H9 (cell line): ENCODE data around the gene ADCY4. TPM values are rescaled to one million over a fixed set of nuclear protein-coding genes. Genes with fewer than 3 reads are reported as not detected.
"Not testable (repeated sequence)": the region's sequence is repeated elsewhere in the genome, so short reads cannot be mapped to it uniquely, and the experiment has no call there.

Source experiments
- DNase-seq: peaks from one replicate; pipeline ENCODE4 v3.0.0-alpha.2; 2017
- H2AFZ ChIP-seq: one replicate; pipeline ENCODE4 v1.6.1; 2013; ENCODE audit warnings: mild to moderate bottlenecking, low read length, control low read depth, moderate library complexity
- H2AK5ac ChIP-seq: 2 replicates; pipeline ENCODE4 v1.6.1; 2013; ENCODE audit warnings: low read length, control low read depth, mixed read lengths; ENCODE audit not compliant: insufficient read length
- H2BK120ac ChIP-seq: one replicate; pipeline ENCODE4 v1.6.1; 2013; ENCODE audit warnings: low read depth, mild to moderate bottlenecking, low read length, control low read depth, inconsistent platforms; ENCODE audit not compliant: poor library complexity, severe bottlenecking
- H2BK12ac ChIP-seq: 2 replicates; pipeline ENCODE4 v1.6.1; 2013; ENCODE audit warnings: low read length, control low read depth, mixed read lengths, low read depth; ENCODE audit not compliant: insufficient read length
- H2BK15ac ChIP-seq: 2 replicates; pipeline ENCODE4 v1.6.1; 2013; ENCODE audit warnings: low read depth, low read length, control low read depth
- H2BK20ac ChIP-seq: one replicate; pipeline ENCODE4 v1.6.1; 2013; ENCODE audit warnings: low read depth, mild to moderate bottlenecking, low read length, control low read depth, inconsistent platforms; ENCODE audit not compliant: poor library complexity, severe bottlenecking
- H2BK5ac ChIP-seq: 2 replicates; pipeline ENCODE4 v1.6.1; 2013; ENCODE audit warnings: low read length, control low read depth, mixed read lengths; ENCODE audit not compliant: insufficient read length
- H3K14ac ChIP-seq: 2 replicates; pipeline ENCODE4 v1.6.1; 2013; ENCODE audit warnings: low read length, control low read depth; ENCODE audit not compliant: insufficient read depth
- H3K18ac ChIP-seq: 2 replicates; pipeline ENCODE4 v1.6.1; 2013; ENCODE audit warnings: low read depth, mild to moderate bottlenecking, mixed read lengths, low read length, control low read depth; ENCODE audit not compliant: insufficient read length
- H3K23ac ChIP-seq: 2 replicates; pipeline ENCODE4 v1.6.1; 2013; ENCODE audit warnings: low read length, control low read depth, mixed read lengths, low read depth; ENCODE audit not compliant: insufficient read length
- H3K23me2 ChIP-seq: 2 replicates; pipeline ENCODE4 v1.6.1; 2013; ENCODE audit warnings: low read depth, mild to moderate bottlenecking, mixed read lengths, low read length, control low read depth; ENCODE audit not compliant: insufficient read length, poor library complexity, severe bottlenecking
- H3K27ac ChIP-seq: 2 replicates; pipeline ENCODE4 v1.5.1; 2013; ENCODE audit warnings: low read length, control low read depth, mixed read lengths, low read depth; ENCODE audit not compliant: insufficient read length
- H3K27me3 ChIP-seq: 2 replicates; pipeline ENCODE4 v1.6.1; 2013; ENCODE audit warnings: low read length, control low read depth, inconsistent platforms; ENCODE audit not compliant: insufficient read depth
- H3K4ac ChIP-seq: 2 replicates; pipeline ENCODE4 v1.6.1; 2013; ENCODE audit warnings: low read depth, mild to moderate bottlenecking, control low read depth, inconsistent platforms, low read length, moderate library complexity
- H3K4me1 ChIP-seq: 2 replicates; pipeline ENCODE4 v1.6.1; 2013; ENCODE audit warnings: low read length, control low read depth, inconsistent platforms; ENCODE audit not compliant: insufficient read depth
- H3K4me2 ChIP-seq: 2 replicates; pipeline ENCODE4 v1.6.1; 2013; ENCODE audit warnings: low read length, control low read depth, mixed read lengths; ENCODE audit not compliant: insufficient read length, insufficient read depth
- H3K56ac ChIP-seq: 2 replicates; pipeline ENCODE4 v1.6.1; 2013; ENCODE audit warnings: low read depth, mild to moderate bottlenecking, mixed read lengths, low read length, control low read depth; ENCODE audit not compliant: insufficient read length
- H3K79me1 ChIP-seq: 2 replicates; pipeline ENCODE4 v1.6.1; 2013; ENCODE audit warnings: low read depth, mild to moderate bottlenecking, moderate library complexity, low read length, control low read depth, inconsistent platforms; ENCODE audit not compliant: insufficient read depth, poor library complexity, severe bottlenecking
- H3K79me2 ChIP-seq: 2 replicates; pipeline ENCODE4 v1.6.1; 2013; ENCODE audit warnings: low read length, control low read depth, inconsistent platforms; ENCODE audit not compliant: insufficient read depth
- H3K9ac ChIP-seq: 2 replicates; pipeline ENCODE4 v1.6.1; 2013; ENCODE audit warnings: low read length, control low read depth, mixed read lengths; ENCODE audit not compliant: insufficient read length; ENCODE audit errors: extremely low read depth
- H3K9me3 ChIP-seq: one replicate; pipeline ENCODE4 v1.6.1; 2013; ENCODE audit warnings: low read depth, low read length, inconsistent platforms; ENCODE audit not compliant: control insufficient read depth
- H3T11ph ChIP-seq: one replicate; pipeline ENCODE4 v1.6.1; 2013; ENCODE audit warnings: mild to moderate bottlenecking, low read length, control low read depth, inconsistent platforms
- H4K20me1 ChIP-seq: one replicate; pipeline ENCODE4 v1.6.1; 2013; ENCODE audit not compliant: control insufficient read depth, insufficient read length, insufficient read depth
- H4K5ac ChIP-seq: 2 replicates; pipeline ENCODE4 v1.6.1; 2013; ENCODE audit warnings: low read depth, mild to moderate bottlenecking, mixed read lengths, low read length, control low read depth; ENCODE audit not compliant: insufficient read length
- H4K8ac ChIP-seq: replicated peaks from 2 replicates; pipeline ENCODE4 v1.6.1; 2013; ENCODE audit warnings: low read length, control low read depth, mixed read lengths, low read depth; ENCODE audit not compliant: insufficient read length
- H4K91ac ChIP-seq: 2 replicates; pipeline ENCODE4 v1.6.1; 2013; ENCODE audit warnings: low read depth, mild to moderate bottlenecking, moderate library complexity, mixed read lengths, low read length, control low read depth; ENCODE audit not compliant: insufficient read length
- H3K27ac Mint-ChIP-seq, 3 experiments: 2 replicates in 2 of 3; 3 replicates in 1 of 3; pipeline ENCODE4 v1.8.0; 2020 to 2021; ENCODE audit warnings: mixed read lengths in 3 of 3, mild to moderate bottlenecking in 1 of 3, moderate library complexity in 1 of 3
- H3K27me3 Mint-ChIP-seq: 2 replicates; pipeline ENCODE4 v1.8.0; 2021; ENCODE audit warnings: low read depth, mild to moderate bottlenecking, moderate library complexity, mixed read lengths
- H3K36me3 Mint-ChIP-seq, 3 experiments: 2 replicates in 2 of 3; 3 replicates in 1 of 3; pipeline ENCODE4 v1.8.0; 2020 to 2021; ENCODE audit warnings: low read depth in 3 of 3, mixed read lengths in 3 of 3; ENCODE audit not compliant: insufficient read depth in 1 of 3
- H3K4me1 Mint-ChIP-seq, 2 experiments: 2 replicates each; pipeline ENCODE4 v1.8.0; 2020; ENCODE audit warnings: mixed read lengths in 2 of 2
- H3K4me3 Mint-ChIP-seq, 2 experiments: 2 replicates in 1 of 2; 3 replicates in 1 of 2; pipeline ENCODE4 v1.8.0; 2020 to 2021; ENCODE audit warnings: mild to moderate bottlenecking in 2 of 2, mixed read lengths in 2 of 2, moderate library complexity in 1 of 2
- H3K9me3 Mint-ChIP-seq, 2 experiments: 2 replicates in 1 of 2; 3 replicates in 1 of 2; pipeline ENCODE4 v1.8.0; 2020; ENCODE audit warnings: mild to moderate bottlenecking in 2 of 2, mixed read lengths in 2 of 2, moderate library complexity in 1 of 2
- CTCF ChIP-seq: fragments of 200-600 bp; sonication (generic); conservative IDR thresholded peaks from 3 replicates; pipeline ENCODE4 v1.8.0; 2021; ENCODE audit warnings: antibody characterized with exemption, mild to moderate bottlenecking
- WGBS: extraction: QIAGEN DNeasy Blood & Tissue Kit; methylation state at CpG from one replicate; pipeline ENCODE4 v1.1.7; 2013; ENCODE audit warnings: missing lambda C conversion rate, low lambda C conversion rate, mixed read lengths; ENCODE audit not compliant: insufficient read length; ENCODE audit errors: extremely low coverage; 5-methylcytosine and 5-hydroxymethylcytosine counted together
- total RNA-seq: library from RNA; stranded (reverse); gene quantifications from 2 replicates; pipeline ENCODE4 v1.2.1, GENCODE V29; 2021

ADCY4 gene
- total RNA-seq, 1 experiment from 2014 or later = 0.09 TPM

- not testable (repeated sequence) for H3K9ac ChIP-seq, H4K8ac ChIP-seq, H3K9me3 ChIP-seq, H3K27ac Mint-ChIP-seq, H2BK12ac ChIP-seq, H3K36me3 Mint-ChIP-seq, H3K4ac ChIP-seq, H3K23ac ChIP-seq, H2BK15ac ChIP-seq, H3K79me1 ChIP-seq, H3K23me2 ChIP-seq, H3K4me1 ChIP-seq, H4K5ac ChIP-seq, H3K4me2 ChIP-seq, H3K79me2 ChIP-seq, H3K9me3 Mint-ChIP-seq, H3K56ac ChIP-seq, H2BK120ac ChIP-seq, H3T11ph ChIP-seq, H2BK5ac ChIP-seq, H2AFZ ChIP-seq, H3K27me3 ChIP-seq, H3K18ac ChIP-seq, DNase-seq, H3K27ac ChIP-seq, H2AK5ac ChIP-seq, H3K14ac ChIP-seq, H4K91ac ChIP-seq, H4K20me1 ChIP-seq, H2BK20ac ChIP-seq, H3K4me3 Mint-ChIP-seq
- Mint-ChIP-seq H3K4me1 (peaks cover 9 to 11% of the 10 kb centered on the region in 2 experiments), H3K27me3 (peaks cover 73% of the 10 kb centered on the region)
- WGBS = no CpG with 5 or more reads among the region's 9 CpGs
- peak; percentile 70 for TF ChIP-seq CTCF
Measured at GRCh38 chr14:24327914-24328313, 7.0 kb downstream of the ADCY4 start.
